HEK293 (cell line): ENCODE measurements around the gene RPS21.
A peak's percentile ranks its signal among the peaks of the same experiment; 100 is the strongest.

Source experiments
- CTCF ChIA-PET: fragments of 350-600 bp; formaldehyde crosslinking; extraction: SDS; loops from one replicate; lab custom pipeline; 2021; ENCODE audit warnings: antibody characterized with exemption; lab: Yijun Ruan, JAX
- POLR2A ChIA-PET: fragments of 300-600 bp; formaldehyde crosslinking; extraction: SDS; loops from one replicate; lab custom pipeline; 2020; ENCODE audit warnings: antibody characterized with exemption, inconsistent platforms; lab: Yijun Ruan, JAX
- H3K27ac ChIP-seq: fragments of 200-500 bp; sonication (Bioruptor generic); 2 replicates; pipeline ENCODE4 v1.5.1; 2014; ENCODE audit warnings: low read depth, low read length, control low read depth, inconsistent platforms; ENCODE audit errors: extremely low read depth
- H3K36me3 ChIP-seq, 2 experiments: fragments of 200-500 bp in 1 of 2; sonication (Bioruptor generic) in 1 of 2; 1 replicate in 1 of 2; 2 replicates in 1 of 2; pipeline ENCODE4 v1.5.1; 2014 to 2017; ENCODE audit warnings: inconsistent platforms in 2 of 2, low read length in 2 of 2; ENCODE audit not compliant: control insufficient read depth in 2 of 2, insufficient read depth in 1 of 2
- H3K4me1 ChIP-seq: fragments of 200-500 bp; sonication (Bioruptor generic); 2 replicates; pipeline ENCODE4 v1.5.1; 2014; ENCODE audit warnings: mild to moderate bottlenecking, low read length, inconsistent platforms; ENCODE audit not compliant: control insufficient read depth, insufficient read depth
- H3K4me3 ChIP-seq: 2 replicates; pipeline ENCODE4 v1.5.1; 2011; ENCODE audit warnings: low read depth, mild to moderate bottlenecking, control low read depth, low read length, moderate library complexity
- H3K9me3 ChIP-seq: fragments of 200-500 bp; sonication (Bioruptor generic); 2 replicates; pipeline ENCODE4 v1.5.1; 2014; ENCODE audit warnings: low read depth, low read length, inconsistent platforms; ENCODE audit not compliant: control insufficient read depth, insufficient read depth
- KLF1 ChIP-seq: fragments of 450-650 bp; formaldehyde crosslinking; IDR thresholded peaks from 2 replicates; pipeline ENCODE4 v1.5.1; 2016; ENCODE audit warnings: missing biosample characterization, missing genetic modification characterization
- ZBTB21 ChIP-seq: fragments of 450-650 bp; formaldehyde crosslinking; IDR thresholded peaks from 2 replicates; pipeline ENCODE4 v1.5.1; 2017; ENCODE audit warnings: missing biosample characterization, missing genetic modification characterization
- ZNF133 ChIP-seq: fragments of 450-650 bp; formaldehyde crosslinking; IDR thresholded peaks from 2 replicates; pipeline ENCODE4 v1.5.1; 2016; ENCODE audit warnings: missing biosample characterization, missing genetic modification characterization
- ZNF146 ChIP-seq: fragments of 450-650 bp; formaldehyde crosslinking; IDR thresholded peaks from 2 replicates; pipeline ENCODE4 v1.5.1; 2016; ENCODE audit warnings: missing biosample characterization, missing genetic modification characterization
- ZNF2 ChIP-seq: fragments of 450-650 bp; formaldehyde crosslinking; IDR thresholded peaks from 2 replicates; pipeline ENCODE4 v1.5.1; 2016; ENCODE audit warnings: missing biosample characterization, missing genetic modification characterization
- ZNF341 ChIP-seq: fragments of 450-650 bp; formaldehyde crosslinking; IDR thresholded peaks from 2 replicates; pipeline ENCODE4; 2016; ENCODE audit warnings: low read depth, missing biosample characterization, missing genetic modification characterization
- ZNF549 ChIP-seq: fragments of 450-650 bp; IDR thresholded peaks from 2 replicates; pipeline ENCODE4 v1.5.1; 2018; ENCODE audit warnings: missing biosample characterization, missing genetic modification characterization, mild to moderate bottlenecking, inconsistent platforms, moderate library complexity
- ZNF585B ChIP-seq: fragments of 450-650 bp; formaldehyde crosslinking; IDR thresholded peaks from 2 replicates; pipeline ENCODE4 v1.5.1; 2016; ENCODE audit warnings: missing biosample characterization, missing genetic modification characterization
- ZNF600 ChIP-seq: fragments of 450-650 bp; formaldehyde crosslinking; IDR thresholded peaks from 2 replicates; pipeline ENCODE4 v1.5.1; 2016; ENCODE audit warnings: missing biosample characterization, missing genetic modification characterization
- TF ChIP-seq, protein P1 (sequence below): fragments of 450-650 bp; formaldehyde crosslinking; IDR thresholded peaks from 2 replicates; pipeline ENCODE4 v1.5.1; 2016; ENCODE audit warnings: missing biosample characterization, missing genetic modification characterization
- TF ChIP-seq, protein P2 (sequence below): fragments of 450-650 bp; formaldehyde crosslinking; IDR thresholded peaks from 2 replicates; pipeline ENCODE4 v1.5.1; 2016; ENCODE audit warnings: missing biosample characterization, missing genetic modification characterization
- TF ChIP-seq, protein P3 (sequence below): fragments of 450-650 bp; formaldehyde crosslinking; IDR thresholded peaks from 2 replicates; pipeline ENCODE4 v1.5.1; 2016; ENCODE audit warnings: missing biosample characterization, missing genetic modification characterization
- TF ChIP-seq, protein P4 (sequence below): fragments of 450-650 bp; formaldehyde crosslinking; IDR thresholded peaks from 2 replicates; pipeline ENCODE4 v1.5.1; 2017; ENCODE audit warnings: missing biosample characterization, missing genetic modification characterization

Gene RPS21

DNA sequence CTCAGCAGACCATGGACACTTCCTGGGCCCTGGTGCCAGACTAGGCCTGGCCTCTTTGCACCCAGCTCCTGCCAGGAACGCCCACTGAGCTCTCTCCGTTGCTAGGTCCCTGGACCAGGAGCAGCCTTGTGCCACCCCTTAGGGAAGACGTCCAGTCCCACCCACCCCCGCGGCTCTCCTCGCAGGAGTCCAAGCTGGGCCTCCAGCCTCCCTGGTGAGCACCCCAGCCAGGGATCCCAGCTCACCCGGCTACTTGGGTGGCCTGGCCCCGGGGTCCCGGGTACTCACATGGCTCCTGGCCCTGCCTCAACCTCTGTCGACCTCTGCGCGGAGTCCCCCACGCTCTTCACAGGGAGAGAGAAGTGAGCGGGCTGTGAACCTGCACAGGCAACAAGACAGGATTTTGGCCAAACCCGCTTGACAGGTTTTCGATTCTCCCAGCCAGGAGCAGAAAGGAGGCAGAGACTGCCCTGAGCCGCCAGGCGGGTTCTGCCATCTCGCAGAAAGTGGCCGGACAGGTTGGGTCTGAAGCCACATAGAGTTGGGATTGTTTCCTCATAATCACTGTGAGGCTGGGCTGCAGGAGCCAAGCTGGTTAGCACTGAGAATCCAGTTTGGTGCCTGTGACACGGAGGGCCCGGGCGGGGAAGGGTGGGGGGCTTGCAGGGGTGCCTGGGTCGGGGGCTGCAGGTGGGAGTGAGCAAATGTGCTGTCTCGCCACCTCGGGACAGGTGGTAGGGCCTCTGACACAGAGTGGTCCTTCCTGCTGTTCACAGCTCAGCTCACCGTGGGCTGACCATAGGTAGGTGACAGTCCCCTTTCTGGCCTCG lies 40.5 kb downstream of the RPS21 start, which contains the start of gene RBBP8NL:
Gene RBBP8NL (minus strand): TSS at position 368 of the 830 bp plus-strand sequence. CDS start 7,892 bp downstream, outside the sequence.
- Histone ChIP-seq H3K9me3 (no peaks in the 10 kb centered on the region), H3K4me1 (no peaks in the 10 kb centered on the region), H3K27ac (no peak within 1 kb of the TSS), H3K36me3 (no peaks in the 10 kb centered on the region), H3K4me3 (no peak within 1 kb of the TSS)
- POLR2A ChIA-PET: no interaction called here
- TF ChIP-seq ZNF600 (tag by site-specific recombination) (no peak), ZNF549 (tag by site-specific recombination) (no peak), ZNF341 (no peak), ZBTB21 (tag by site-specific recombination) (no peak), ZNF2 (tag by site-specific recombination) (no peak), ZNF585B (no peak), ZNF133 (tag by site-specific recombination) (no peak)
- TF ChIP-seq, protein P1, sequence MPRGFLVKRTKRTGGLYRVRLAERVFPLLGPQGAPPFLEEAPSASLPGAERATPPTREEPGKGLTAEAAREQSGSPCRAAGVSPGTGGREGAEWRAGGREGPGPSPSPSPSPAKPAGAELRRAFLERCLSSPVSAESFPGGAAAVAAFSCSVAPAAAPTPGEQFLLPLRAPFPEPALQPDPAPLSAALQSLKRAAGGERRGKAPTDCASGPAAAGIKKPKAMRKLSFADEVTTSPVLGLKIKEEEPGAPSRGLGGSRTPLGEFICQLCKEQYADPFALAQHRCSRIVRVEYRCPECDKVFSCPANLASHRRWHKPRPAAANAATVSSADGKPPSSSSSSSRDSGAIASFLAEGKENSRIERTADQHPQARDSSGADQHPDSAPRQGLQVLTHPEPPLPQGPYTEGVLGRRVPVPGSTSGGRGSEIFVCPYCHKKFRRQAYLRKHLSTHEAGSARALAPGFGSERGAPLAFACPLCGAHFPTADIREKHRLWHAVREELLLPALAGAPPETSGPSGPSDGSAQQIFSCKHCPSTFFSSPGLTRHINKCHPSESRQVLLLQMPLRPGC (tag by site-specific recombination): no peak
- TF ChIP-seq, protein P2, sequence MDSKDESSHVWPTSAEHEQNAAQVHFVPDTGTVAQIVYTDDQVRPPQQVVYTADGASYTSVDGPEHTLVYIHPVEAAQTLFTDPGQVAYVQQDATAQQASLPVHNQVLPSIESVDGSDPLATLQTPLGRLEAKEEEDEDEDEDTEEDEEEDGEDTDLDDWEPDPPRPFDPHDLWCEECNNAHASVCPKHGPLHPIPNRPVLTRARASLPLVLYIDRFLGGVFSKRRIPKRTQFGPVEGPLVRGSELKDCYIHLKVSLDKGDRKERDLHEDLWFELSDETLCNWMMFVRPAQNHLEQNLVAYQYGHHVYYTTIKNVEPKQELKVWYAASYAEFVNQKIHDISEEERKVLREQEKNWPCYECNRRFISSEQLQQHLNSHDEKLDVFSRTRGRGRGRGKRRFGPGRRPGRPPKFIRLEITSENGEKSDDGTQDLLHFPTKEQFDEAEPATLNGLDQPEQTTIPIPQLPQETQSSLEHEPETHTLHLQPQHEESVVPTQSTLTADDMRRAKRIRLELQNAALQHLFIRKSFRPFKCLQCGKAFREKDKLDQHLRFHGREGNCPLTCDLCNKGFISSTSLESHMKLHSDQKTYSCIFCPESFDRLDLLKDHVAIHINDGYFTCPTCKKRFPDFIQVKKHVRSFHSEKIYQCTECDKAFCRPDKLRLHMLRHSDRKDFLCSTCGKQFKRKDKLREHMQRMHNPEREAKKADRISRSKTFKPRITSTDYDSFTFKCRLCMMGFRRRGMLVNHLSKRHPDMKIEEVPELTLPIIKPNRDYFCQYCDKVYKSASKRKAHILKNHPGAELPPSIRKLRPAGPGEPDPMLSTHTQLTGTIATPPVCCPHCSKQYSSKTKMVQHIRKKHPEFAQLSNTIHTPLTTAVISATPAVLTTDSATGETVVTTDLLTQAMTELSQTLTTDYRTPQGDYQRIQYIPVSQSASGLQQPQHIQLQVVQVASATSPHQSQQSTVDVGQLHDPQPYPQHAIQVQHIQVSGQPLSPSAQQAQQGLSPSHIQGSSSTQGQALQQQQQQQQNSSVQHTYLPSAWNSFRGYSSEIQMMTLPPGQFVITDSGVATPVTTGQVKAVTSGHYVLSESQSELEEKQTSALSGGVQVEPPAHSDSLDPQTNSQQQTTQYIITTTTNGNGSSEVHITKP (tag by site-specific recombination): no peak
- CTCF ChIA-PET: no interaction called here

DNA sequence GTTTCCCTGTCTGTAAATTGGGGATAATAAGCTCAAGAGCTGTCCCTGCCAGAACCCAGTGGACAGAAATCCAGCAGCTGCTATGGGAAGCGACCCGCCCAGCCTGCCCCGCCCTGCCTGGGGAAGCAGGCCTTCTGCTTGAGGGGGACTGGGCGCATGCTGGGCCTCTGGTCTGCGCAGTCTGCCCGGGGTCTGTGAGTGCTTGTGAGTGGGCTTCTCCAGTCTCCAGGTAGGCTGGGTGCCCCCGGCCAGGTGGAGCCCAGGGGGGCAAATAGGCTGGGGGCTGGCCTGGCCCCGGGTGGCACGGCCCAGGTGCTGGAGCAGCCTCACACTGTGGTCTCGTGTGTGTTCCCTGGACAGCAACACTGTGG lies 41.1 kb downstream of the RPS21 start:
- Histone ChIP-seq H3K27ac (no peak overlapping the region), H3K36me3 (no peaks in the 10 kb centered on the region), H3K9me3 (no peaks in the 10 kb centered on the region), H3K4me1 (no peaks in the 10 kb centered on the region), H3K4me3 (no peak overlapping the region)
- ChIA-PET POLR2A (no interaction called here), CTCF (no interaction called here)
- TF ChIP-seq, protein P3, sequence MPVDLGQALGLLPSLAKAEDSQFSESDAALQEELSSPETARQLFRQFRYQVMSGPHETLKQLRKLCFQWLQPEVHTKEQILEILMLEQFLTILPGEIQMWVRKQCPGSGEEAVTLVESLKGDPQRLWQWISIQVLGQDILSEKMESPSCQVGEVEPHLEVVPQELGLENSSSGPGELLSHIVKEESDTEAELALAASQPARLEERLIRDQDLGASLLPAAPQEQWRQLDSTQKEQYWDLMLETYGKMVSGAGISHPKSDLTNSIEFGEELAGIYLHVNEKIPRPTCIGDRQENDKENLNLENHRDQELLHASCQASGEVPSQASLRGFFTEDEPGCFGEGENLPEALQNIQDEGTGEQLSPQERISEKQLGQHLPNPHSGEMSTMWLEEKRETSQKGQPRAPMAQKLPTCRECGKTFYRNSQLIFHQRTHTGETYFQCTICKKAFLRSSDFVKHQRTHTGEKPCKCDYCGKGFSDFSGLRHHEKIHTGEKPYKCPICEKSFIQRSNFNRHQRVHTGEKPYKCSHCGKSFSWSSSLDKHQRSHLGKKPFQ: no peak
- peak; percentile 62 for TF ChIP-seq KLF1

DNA sequence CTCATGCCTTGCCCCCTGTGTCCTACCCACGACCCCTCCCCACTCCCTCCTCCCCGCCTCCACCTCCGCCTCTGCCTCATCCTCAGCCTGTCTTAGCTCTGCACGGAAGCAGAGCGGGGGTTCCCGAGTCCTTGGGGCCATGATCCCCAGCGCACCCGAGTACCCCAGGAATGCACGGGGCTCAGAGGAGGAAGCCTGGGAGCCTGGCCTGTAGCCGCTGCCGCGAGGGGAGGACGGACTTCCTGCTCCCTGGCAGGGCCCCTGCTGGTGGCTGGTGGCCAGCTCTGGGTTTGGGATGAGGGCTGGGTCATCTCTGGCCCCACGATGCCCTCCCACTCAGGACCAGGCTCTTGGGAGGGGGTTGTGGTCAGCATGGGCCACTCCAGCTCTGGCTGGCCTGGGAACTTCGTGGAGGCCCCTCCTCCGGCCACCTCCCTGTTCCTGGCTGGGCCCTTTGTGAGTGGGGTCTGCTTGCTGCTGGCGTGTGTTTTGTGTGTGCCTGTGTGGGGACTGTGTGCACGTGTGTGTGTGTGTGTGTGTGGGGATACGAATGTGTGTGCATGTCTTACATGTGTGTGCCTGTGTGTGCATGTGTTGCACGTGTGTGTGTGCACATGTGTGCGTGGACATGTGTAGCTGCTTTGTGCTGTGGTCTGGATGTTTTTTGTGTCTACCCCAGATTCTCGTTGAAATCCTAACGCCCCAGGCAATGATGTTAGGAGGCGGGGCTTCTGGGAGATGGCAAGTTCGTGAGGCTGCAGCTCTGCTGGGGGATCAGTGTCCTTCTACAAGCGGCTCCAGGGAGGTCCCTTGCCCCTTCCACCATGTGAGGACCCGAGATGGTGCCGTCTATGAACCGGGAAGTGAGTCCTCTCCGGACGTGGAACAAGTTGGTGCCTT lies 41.7 kb downstream of the RPS21 start:
- ChIA-PET POLR2A (no interaction called here), CTCF (interaction anchor here (0.7 kb wide), 1 partner anchor 9 kb away, joined by 4 read pairs; no protein-coding TSS in a partner anchor)
- no peaks in the 10 kb centered on the region for H3K4me1 ChIP-seq
- TF ChIP-seq ZNF146 (tag by site-specific recombination): no peak
- TF ChIP-seq, protein P4, sequence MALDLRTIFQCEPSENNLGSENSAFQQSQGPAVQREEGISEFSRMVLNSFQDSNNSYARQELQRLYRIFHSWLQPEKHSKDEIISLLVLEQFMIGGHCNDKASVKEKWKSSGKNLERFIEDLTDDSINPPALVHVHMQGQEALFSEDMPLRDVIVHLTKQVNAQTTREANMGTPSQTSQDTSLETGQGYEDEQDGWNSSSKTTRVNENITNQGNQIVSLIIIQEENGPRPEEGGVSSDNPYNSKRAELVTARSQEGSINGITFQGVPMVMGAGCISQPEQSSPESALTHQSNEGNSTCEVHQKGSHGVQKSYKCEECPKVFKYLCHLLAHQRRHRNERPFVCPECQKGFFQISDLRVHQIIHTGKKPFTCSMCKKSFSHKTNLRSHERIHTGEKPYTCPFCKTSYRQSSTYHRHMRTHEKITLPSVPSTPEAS (tag by site-specific recombination): peak; percentile 95
- no peak overlapping the region for H3K27ac ChIP-seq
- no peaks in the 10 kb centered on the region for H3K36me3 ChIP-seq
- no peaks in the 10 kb centered on the region for H3K9me3 ChIP-seq
- no peak overlapping the region for H3K4me3 ChIP-seq
